Neutrophil (primary cell): Measurements from ENCODE around the gene RPS6KA4.

Experiments used
- H3K27ac ChIP-seq: fragments of 200-600 bp; sonication (generic); 2 replicates; pipeline ENCODE4 v1.5.1; 2016; ENCODE audit warnings: mild to moderate bottlenecking, moderate library complexity
- H3K27me3 ChIP-seq: fragments of 200-600 bp; sonication (generic); 2 replicates; pipeline ENCODE4 v1.6.0; 2016; ENCODE audit warnings: mild to moderate bottlenecking
- H3K36me3 ChIP-seq: fragments of 200-600 bp; sonication (generic); 2 replicates; pipeline ENCODE4 v1.5.1; 2017
- H3K4me1 ChIP-seq, 2 experiments: fragments of 200-600 bp in 1 of 2; sonication (generic) in 1 of 2; 1 replicate in 1 of 2; 2 replicates in 1 of 2; pipeline versions ENCODE4 v1.5.1 to v1.6.1; 2013 to 2016; ENCODE audit warnings: low read depth in 1 of 2, low read length in 1 of 2, mild to moderate bottlenecking in 1 of 2, moderate library complexity in 1 of 2; ENCODE audit not compliant: control insufficient read depth in 1 of 2, insufficient read depth in 1 of 2
- H3K4me3 ChIP-seq, 2 experiments: fragments of 200-600 bp in 1 of 2; sonication (generic) in 1 of 2; 1 replicate in 1 of 2; 2 replicates in 1 of 2; pipeline ENCODE4 v1.5.1; 2013 to 2016; ENCODE audit warnings: low read depth in 1 of 2, low read length in 1 of 2, mild to moderate bottlenecking in 1 of 2, moderate library complexity in 1 of 2
- H3K9me3 ChIP-seq: fragments of 200-600 bp; sonication (generic); 2 replicates; pipeline ENCODE4 v1.5.1; 2016
- TF ChIP-seq, protein P1 (sequence below): fragments of 200-600 bp; sonication (generic); IDR thresholded peaks from 2 replicates; pipeline ENCODE4 v1.5.1; 2016; ENCODE audit warnings: antibody characterized with exemption

RPS6KA4 gene

DNA sequence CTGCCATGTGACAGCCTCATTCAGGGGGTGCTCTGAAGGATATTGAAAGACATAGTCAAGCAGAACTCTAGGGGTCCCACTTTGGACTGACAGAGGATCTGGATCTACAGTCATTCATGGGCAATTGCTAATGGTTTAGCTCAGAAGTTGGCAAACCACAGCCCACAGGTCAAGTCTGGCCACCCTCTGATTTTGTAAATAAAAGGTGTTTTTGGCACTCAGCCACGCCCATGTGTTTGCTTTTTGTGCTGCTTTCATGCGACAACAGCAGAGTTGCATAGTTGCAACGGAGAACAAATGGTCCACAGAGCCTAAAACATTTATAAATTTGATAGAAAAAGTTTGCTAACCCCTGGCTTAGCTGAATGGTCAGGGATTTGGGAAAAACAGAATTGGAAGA, 41.7 kb downstream of the RPS6KA4 start:
- no peaks in the 10 kb centered on the region for H3K9me3 ChIP-seq
- H3K27me3 ChIP-seq: no peaks in the 10 kb centered on the region
- H3K4me3 ChIP-seq: no peak overlapping the region
- TF ChIP-seq, protein P1, sequence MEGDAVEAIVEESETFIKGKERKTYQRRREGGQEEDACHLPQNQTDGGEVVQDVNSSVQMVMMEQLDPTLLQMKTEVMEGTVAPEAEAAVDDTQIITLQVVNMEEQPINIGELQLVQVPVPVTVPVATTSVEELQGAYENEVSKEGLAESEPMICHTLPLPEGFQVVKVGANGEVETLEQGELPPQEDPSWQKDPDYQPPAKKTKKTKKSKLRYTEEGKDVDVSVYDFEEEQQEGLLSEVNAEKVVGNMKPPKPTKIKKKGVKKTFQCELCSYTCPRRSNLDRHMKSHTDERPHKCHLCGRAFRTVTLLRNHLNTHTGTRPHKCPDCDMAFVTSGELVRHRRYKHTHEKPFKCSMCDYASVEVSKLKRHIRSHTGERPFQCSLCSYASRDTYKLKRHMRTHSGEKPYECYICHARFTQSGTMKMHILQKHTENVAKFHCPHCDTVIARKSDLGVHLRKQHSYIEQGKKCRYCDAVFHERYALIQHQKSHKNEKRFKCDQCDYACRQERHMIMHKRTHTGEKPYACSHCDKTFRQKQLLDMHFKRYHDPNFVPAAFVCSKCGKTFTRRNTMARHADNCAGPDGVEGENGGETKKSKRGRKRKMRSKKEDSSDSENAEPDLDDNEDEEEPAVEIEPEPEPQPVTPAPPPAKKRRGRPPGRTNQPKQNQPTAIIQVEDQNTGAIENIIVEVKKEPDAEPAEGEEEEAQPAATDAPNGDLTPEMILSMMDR: no peak
- H3K36me3 ChIP-seq: no peaks in the 10 kb centered on the region
- peaks cover 11% of the 10 kb centered on the region in 2 experiments for H3K4me1 ChIP-seq
- H3K27ac ChIP-seq: no peak overlapping the region

DNA sequence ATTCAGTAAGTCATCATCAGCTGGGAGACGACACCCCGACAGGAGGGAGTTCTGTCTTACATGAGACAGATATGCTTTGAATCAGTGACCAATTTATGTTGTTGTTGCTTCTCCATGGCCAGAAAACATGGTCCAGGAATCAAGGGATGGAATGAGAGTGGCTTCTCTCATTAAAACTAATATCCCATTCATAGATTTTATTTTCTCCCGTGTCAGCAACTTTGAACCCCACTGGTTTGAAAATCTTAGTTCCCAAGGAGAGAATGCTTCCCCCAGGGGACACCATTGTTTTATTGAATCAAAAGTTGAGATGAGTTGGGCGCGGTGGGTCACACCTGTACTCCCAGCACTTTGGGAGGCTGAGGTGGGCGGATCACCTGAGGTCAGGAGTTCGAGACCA, 42.8 kb downstream of the RPS6KA4 start:
- H3K4me1 ChIP-seq: peaks cover 6% of the 10 kb centered on the region in 2 experiments
- H3K27me3 ChIP-seq: no peaks in the 10 kb centered on the region
- H3K36me3 ChIP-seq: no peaks in the 10 kb centered on the region
- no peak overlapping the region for H3K4me3 ChIP-seq
- TF ChIP-seq, protein P1: no peak
- H3K27ac ChIP-seq: no peak overlapping the region
- no peaks in the 10 kb centered on the region for H3K9me3 ChIP-seq

GRCh38 chr11:64403106-64403505, 44.1 kb downstream of the RPS6KA4 start:
- Histone ChIP-seq H3K4me3 (no peak overlapping the region), H3K9me3 (no peaks in the 10 kb centered on the region), H3K36me3 (no peaks in the 10 kb centered on the region), H3K4me1 (peaks cover 6% of the 10 kb centered on the region in 2 experiments), H3K27ac (no peak overlapping the region), H3K27me3 (no peaks in the 10 kb centered on the region)
- TF ChIP-seq, protein P1: no peak

DNA sequence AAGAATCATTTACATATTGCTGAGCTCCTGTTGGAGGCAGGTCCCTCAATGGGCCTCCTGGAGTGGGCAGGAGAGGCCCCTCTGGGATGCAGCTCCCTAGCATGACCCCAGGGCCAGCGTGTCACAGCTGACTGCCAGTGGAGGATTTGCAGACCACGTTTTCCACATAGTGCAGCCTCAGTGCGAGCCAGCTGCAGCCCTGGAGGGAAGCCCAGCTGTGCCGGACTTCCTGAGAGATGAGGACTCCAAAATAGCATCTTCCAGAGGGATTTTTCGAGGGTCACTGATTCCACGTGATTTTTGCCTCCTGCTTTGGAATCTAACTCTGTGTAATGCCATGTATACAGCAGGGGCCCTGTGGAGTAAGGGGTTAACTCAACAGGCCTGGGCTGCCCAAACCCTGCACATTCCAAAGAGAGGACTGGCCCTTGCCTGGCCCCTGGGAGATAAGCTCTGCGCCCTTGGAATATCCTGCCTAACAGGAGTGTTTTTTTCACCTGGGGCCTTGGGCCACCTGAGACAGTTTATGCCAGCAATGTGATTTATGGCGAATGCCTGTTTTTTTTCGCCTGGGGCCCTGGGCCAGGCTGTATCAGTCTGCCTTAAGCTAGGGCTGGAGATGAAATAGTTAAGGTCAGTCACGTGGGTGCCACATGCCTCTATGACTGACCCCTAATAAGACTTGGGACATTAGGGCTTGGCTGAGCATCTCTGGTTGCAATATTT, 47.4 kb downstream of the RPS6KA4 start:
- Histone ChIP-seq H3K27me3 (peaks cover 4% of the 10 kb centered on the region), H3K4me1 (peaks cover 0 to 4% of the 10 kb centered on the region in 2 experiments), H3K4me3 (no peak overlapping the region), H3K36me3 (no peaks in the 10 kb centered on the region), H3K9me3 (no peaks in the 10 kb centered on the region), H3K27ac (no peak overlapping the region)
- TF ChIP-seq, protein P1: no peak

DNA sequence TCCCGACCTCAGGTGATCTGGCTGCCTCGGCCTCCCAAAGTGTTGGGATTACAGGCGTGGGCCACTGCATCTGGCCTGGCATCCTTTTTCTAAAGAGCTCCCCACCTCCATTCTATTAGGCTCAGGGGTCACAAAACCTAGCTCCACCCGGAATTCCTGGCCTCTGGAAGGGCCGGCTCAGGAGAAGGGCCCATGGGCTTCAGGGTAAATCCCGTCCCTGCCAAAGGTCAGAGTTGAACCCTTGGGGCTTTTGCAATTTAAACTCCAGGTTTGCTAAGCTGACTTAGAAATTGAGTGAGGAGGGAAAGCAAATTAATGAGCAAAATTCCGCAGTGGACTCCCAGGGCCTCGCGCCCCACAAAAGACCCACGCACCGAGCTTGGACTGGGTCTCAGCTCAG, 48.3 kb downstream of the RPS6KA4 start:
- H3K27me3 ChIP-seq: peaks cover 4% of the 10 kb centered on the region
- no peaks in the 10 kb centered on the region for H3K36me3 ChIP-seq
- H3K9me3 ChIP-seq: no peaks in the 10 kb centered on the region
- H3K4me3 ChIP-seq: no peak overlapping the region
- peaks cover 0 to 4% of the 10 kb centered on the region in 2 experiments for H3K4me1 ChIP-seq
- TF ChIP-seq, protein P1: no peak
- H3K27ac ChIP-seq: no peak overlapping the region
